ENCODE data around the gene CD48.
"Not testable (repeated sequence)": the region's sequence is repeated elsewhere in the genome, so short reads cannot be mapped to it uniquely, and the experiment has no call there.

CD48 gene

GRCh38 chr1:160731990-160732389, 20.4 kb upstream of the CD48 start:
- Histone ChIP-seq H3K4me1 (ENCODE audit: low read length) (peaks cover 49% of the 10 kb centered on the region), H3K9me3 (ENCODE audit: insufficient read depth, low read length) (peaks cover 27% of the 10 kb centered on the region), H3K36me3 (replicated peaks; ENCODE audit: low read depth, low read length) (peaks cover 24% of the 10 kb centered on the region), H3K27ac (ENCODE audit: low read length) (0 out of 2 replicates have a peak overlapping the region, but pooled peaks have one; percentile 0), H3K27me3 (ENCODE audit: low read depth, low read length) (no peaks in the 10 kb centered on the region), H3K79me2 (ENCODE audit: low read length) (no peaks in the 10 kb centered on the region), H2AFZ (ENCODE audit: low read depth, low read length) (no peak overlapping the region), H3K4me2 (ENCODE audit: low read length) (peak overlapping the region; percentile 11; the same call in 1 of the 2 replicates), H3K9ac (ENCODE audit: low read length) (no peak overlapping the region), H4K20me1 (ENCODE audit: insufficient read depth, low read length) (no peaks in the 10 kb centered on the region), H3K4me3 (ENCODE audit: low read length) (no peak overlapping the region)
- no peak for TF ChIP-seq CTCF (IDR thresholded peaks at IDR 0.05; ENCODE audit: low read depth, low read length)
- no peak for TF ChIP-seq EZH2phosphoT487 (IDR thresholded peaks at IDR 0.05; ENCODE audit: low read depth)

GRCh38 chr1:160731564-160731963, 19.9 kb upstream of the CD48 start:
- Histone ChIP-seq H3K9me3 (ENCODE audit: insufficient read depth, low read length) (peaks cover 23% of the 10 kb centered on the region), H3K4me1 (ENCODE audit: low read length) (peaks cover 53% of the 10 kb centered on the region), H3K36me3 (replicated peaks; ENCODE audit: low read depth, low read length) (peaks cover 21% of the 10 kb centered on the region)
- not testable (repeated sequence) for H3K79me2 ChIP-seq (ENCODE audit: low read length); H3K27me3 ChIP-seq (ENCODE audit: low read depth, low read length); H3K27ac ChIP-seq (ENCODE audit: low read length); H3K4me3 ChIP-seq (ENCODE audit: low read length); H3K9ac ChIP-seq (ENCODE audit: low read length); H3K4me2 ChIP-seq (ENCODE audit: low read length); H2AFZ ChIP-seq (ENCODE audit: low read depth, low read length); H4K20me1 ChIP-seq (ENCODE audit: insufficient read depth, low read length)

GRCh38 chr1:160727316-160727640, 15.7 kb upstream of the CD48 start:
- Histone ChIP-seq H3K4me3 (ENCODE audit: low read length) (peak overlapping the region; percentile 59), H3K9me3 (ENCODE audit: insufficient read depth, low read length) (no peaks in the 10 kb centered on the region), H3K9ac (ENCODE audit: low read length) (peak overlapping the region; percentile 32), H3K4me2 (ENCODE audit: low read length) (peak overlapping the region; percentile 67), H3K79me2 (ENCODE audit: low read length) (no peaks in the 10 kb centered on the region), H3K36me3 (replicated peaks; ENCODE audit: low read depth, low read length) (no peaks in the 10 kb centered on the region), H4K20me1 (ENCODE audit: insufficient read depth, low read length) (no peaks in the 10 kb centered on the region), H2AFZ (ENCODE audit: low read depth, low read length) (peak overlapping the region; percentile 77), H3K27me3 (ENCODE audit: low read depth, low read length) (no peaks in the 10 kb centered on the region), H3K27ac (ENCODE audit: low read length) (peak overlapping the region; percentile 32), H3K4me1 (ENCODE audit: low read length) (peaks cover 48% of the 10 kb centered on the region)
- TF ChIP-seq EZH2phosphoT487 (IDR thresholded peaks at IDR 0.05; ENCODE audit: low read depth) (no peak), CTCF (IDR thresholded peaks at IDR 0.05; ENCODE audit: low read depth, low read length) (no peak)

DNA sequence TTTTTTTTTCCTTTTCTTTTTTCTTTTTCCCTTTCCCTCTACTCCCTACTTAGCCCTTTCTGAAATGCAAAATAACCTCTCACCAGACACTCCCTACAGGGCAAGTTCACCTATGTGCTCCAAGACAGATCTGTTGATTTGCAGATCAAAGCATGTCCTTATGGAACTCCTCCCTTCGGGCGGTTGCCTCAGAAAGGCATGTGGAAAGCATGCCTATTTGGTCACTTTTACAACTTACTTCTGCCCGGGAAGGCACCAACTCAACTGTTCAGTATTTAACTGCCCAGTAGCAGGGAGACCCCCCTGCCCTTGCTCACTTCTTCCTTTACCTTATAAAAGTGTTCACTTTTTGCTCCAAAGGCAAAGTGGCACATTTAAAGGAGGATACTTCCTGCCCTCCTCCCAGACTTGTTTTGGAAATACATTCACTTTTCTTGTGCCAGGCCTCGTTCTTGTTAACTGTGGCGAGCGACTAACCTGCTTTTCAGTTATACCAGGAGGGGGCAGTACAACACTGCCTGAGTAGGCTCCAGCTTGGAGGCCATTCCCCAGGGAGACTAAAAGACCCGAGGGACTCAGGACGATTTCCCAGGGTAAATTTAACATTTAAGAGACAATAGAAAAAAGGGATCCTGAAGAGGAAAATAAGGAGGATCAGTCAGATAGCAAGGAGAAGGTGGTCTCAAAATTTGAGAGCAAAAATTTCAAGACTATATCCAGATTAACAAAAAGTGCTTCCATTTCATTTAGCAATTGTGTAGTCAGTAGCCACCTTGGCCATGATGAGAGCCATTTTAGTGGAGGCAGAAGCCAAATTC, 15.1 kb upstream of the CD48 start:
- peak overlapping the region; percentile 32 for H3K9ac ChIP-seq (ENCODE audit: low read length)
- peak overlapping the region; percentile 67 for H3K4me2 ChIP-seq (ENCODE audit: low read length)

More for the DNA sequence above, 15.1 kb upstream of the CD48 start:
- H3K4me3 ChIP-seq (ENCODE audit: low read length) = peak overlapping the region; percentile 59
- H3K4me1 ChIP-seq (ENCODE audit: low read length) = peaks cover 43% of the 10 kb centered on the region
- H3K36me3 ChIP-seq (replicated peaks; ENCODE audit: low read depth, low read length) = no peaks in the 10 kb centered on the region
- TF ChIP-seq EZH2phosphoT487 (IDR thresholded peaks at IDR 0.05; ENCODE audit: low read depth) (no peak), CTCF (IDR thresholded peaks at IDR 0.05; ENCODE audit: low read depth, low read length) (peak; percentile 98)
- peak overlapping the region; percentile 77 for H2AFZ ChIP-seq (ENCODE audit: low read depth, low read length)
- H3K27me3 ChIP-seq (ENCODE audit: low read depth, low read length) = no peaks in the 10 kb centered on the region
- H3K27ac ChIP-seq (ENCODE audit: low read length) = peak overlapping the region; percentile 32
- no peaks in the 10 kb centered on the region for H4K20me1 ChIP-seq (ENCODE audit: insufficient read depth, low read length)
- no peaks in the 10 kb centered on the region for H3K9me3 ChIP-seq (ENCODE audit: insufficient read depth, low read length)
- H3K79me2 ChIP-seq (ENCODE audit: low read length) = no peaks in the 10 kb centered on the region

Measured in OCI-LY3 (cell line).